Osteocyte (in vitro differentiated cells): ENCODE results near the gene CNDP1. TPM values are rescaled to one million over a fixed set of nuclear protein-coding genes. Genes with fewer than 3 reads are reported as not detected.

Source experiments
- DNase-seq: peaks from one replicate; pipeline ENCODE4 v3.0.0; 2021; ENCODE audit warnings: mixed read lengths; ENCODE audit not compliant: unreplicated experiment; ENCODE audit errors: extremely low spot score
- H3K27ac Mint-ChIP-seq: one replicate; pipeline ENCODE4 v1.8.0; 2021; ENCODE audit warnings: mild to moderate bottlenecking, mixed read lengths; ENCODE audit not compliant: unreplicated experiment
- H3K27me3 Mint-ChIP-seq: one replicate; pipeline ENCODE4 v1.8.0; 2021; ENCODE audit warnings: mixed read lengths; ENCODE audit not compliant: unreplicated experiment
- H3K36me3 Mint-ChIP-seq: one replicate; pipeline ENCODE4 v1.8.0; 2021; ENCODE audit warnings: mixed read lengths; ENCODE audit not compliant: unreplicated experiment
- H3K4me1 Mint-ChIP-seq: one replicate; pipeline ENCODE4 v1.8.0; 2021; ENCODE audit warnings: mixed read lengths; ENCODE audit not compliant: unreplicated experiment
- H3K4me3 Mint-ChIP-seq: one replicate; pipeline ENCODE4 v1.8.0; 2021; ENCODE audit warnings: mild to moderate bottlenecking, moderate library complexity, mixed read lengths; ENCODE audit not compliant: unreplicated experiment
- H3K9me3 Mint-ChIP-seq: one replicate; pipeline ENCODE4 v1.8.0; 2021; ENCODE audit warnings: mixed read lengths; ENCODE audit not compliant: unreplicated experiment
- total RNA-seq: library from RNA; stranded (reverse); gene quantifications from 2 replicates; pipeline ENCODE4 v1.2.1, GENCODE V29; 2021
- TF ChIP-seq, protein P1 (sequence below): fragments of 200-600 bp; sonication (generic); IDR thresholded peaks from 2 replicates; pipeline ENCODE4 v1.5.0; 2021; ENCODE audit warnings: antibody characterized with exemption, mild to moderate bottlenecking, moderate library complexity

CNDP1 gene
- total RNA-seq, 1 donor from 2014 or later = not detected

DNA sequence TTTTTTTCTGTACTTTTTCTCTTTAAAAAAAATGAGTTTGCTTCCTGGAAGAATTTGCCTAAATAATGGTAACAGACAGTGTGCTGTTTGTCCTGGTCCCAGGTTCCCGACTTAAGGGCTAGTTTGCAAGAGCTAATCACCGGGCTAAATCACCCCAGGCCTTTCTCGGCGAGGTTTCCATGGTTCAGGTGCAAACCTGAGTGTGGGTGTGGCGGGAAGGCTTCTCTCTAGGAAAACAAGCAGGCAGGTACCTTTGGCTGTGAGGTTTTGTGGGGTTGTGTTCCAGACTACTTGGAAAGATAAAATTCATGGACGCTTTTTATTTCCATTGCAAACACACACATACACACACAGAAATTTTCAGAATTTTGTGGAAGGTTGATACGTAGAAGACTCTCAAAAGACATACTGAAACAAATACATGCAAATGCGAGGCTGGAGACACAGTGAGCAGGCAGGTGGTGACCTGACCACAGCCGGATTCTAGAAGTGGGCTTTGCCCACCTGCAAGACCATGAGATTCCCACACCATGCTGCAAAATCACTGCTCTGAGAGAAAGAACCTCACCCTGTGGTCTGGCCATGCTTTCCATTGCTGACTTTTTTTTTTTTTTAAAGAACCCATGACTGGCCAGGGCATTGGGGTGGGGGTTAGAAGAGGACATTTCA, 815 bp downstream of the CNDP1 start:
- H3K36me3 Mint-ChIP-seq = no peaks in the 10 kb centered on the region
- TF ChIP-seq, protein P1, sequence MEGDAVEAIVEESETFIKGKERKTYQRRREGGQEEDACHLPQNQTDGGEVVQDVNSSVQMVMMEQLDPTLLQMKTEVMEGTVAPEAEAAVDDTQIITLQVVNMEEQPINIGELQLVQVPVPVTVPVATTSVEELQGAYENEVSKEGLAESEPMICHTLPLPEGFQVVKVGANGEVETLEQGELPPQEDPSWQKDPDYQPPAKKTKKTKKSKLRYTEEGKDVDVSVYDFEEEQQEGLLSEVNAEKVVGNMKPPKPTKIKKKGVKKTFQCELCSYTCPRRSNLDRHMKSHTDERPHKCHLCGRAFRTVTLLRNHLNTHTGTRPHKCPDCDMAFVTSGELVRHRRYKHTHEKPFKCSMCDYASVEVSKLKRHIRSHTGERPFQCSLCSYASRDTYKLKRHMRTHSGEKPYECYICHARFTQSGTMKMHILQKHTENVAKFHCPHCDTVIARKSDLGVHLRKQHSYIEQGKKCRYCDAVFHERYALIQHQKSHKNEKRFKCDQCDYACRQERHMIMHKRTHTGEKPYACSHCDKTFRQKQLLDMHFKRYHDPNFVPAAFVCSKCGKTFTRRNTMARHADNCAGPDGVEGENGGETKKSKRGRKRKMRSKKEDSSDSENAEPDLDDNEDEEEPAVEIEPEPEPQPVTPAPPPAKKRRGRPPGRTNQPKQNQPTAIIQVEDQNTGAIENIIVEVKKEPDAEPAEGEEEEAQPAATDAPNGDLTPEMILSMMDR = no peak
- peaks cover 15% of the 10 kb centered on the region for H3K27me3 Mint-ChIP-seq

DNA sequence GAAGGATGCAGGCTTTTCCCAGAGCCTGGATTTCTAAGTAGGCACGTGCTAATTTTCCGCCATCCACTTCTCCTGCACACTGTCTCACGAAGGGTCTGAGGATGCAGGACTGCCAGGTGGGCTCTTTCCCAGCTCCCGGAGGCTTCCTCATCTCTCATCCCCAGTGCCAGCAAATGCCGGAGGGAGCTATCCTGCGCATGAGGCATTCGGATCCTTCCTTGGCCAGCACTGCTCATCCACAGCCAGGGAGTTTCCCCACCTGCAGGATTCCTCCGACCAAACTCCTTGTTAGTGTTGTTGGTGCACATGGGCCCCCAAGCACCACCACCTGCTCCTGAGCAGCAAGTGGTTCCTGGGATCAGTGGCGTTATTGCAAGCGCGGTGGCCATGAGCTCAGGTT, 5.0 kb downstream of the CNDP1 start:
- no peak overlapping the region for H3K4me3 Mint-ChIP-seq
- H3K9me3 Mint-ChIP-seq = no peaks in the 10 kb centered on the region
- H3K27me3 Mint-ChIP-seq = peaks cover 18% of the 10 kb centered on the region
- TF ChIP-seq, protein P1 = no peak
- no peaks in the 10 kb centered on the region for H3K36me3 Mint-ChIP-seq
- H3K4me1 Mint-ChIP-seq = no peaks in the 10 kb centered on the region
- DNase-seq = peak; percentile 49
- H3K27ac Mint-ChIP-seq = no peak overlapping the region

More for the DNA sequence above, 815 bp downstream of the CNDP1 start:
- Mint-ChIP-seq H3K27ac (no peak overlapping the region), H3K4me1 (no peaks in the 10 kb centered on the region), H3K4me3 (no peak overlapping the region), H3K9me3 (no peaks in the 10 kb centered on the region)
- no peak for DNase-seq

DNA sequence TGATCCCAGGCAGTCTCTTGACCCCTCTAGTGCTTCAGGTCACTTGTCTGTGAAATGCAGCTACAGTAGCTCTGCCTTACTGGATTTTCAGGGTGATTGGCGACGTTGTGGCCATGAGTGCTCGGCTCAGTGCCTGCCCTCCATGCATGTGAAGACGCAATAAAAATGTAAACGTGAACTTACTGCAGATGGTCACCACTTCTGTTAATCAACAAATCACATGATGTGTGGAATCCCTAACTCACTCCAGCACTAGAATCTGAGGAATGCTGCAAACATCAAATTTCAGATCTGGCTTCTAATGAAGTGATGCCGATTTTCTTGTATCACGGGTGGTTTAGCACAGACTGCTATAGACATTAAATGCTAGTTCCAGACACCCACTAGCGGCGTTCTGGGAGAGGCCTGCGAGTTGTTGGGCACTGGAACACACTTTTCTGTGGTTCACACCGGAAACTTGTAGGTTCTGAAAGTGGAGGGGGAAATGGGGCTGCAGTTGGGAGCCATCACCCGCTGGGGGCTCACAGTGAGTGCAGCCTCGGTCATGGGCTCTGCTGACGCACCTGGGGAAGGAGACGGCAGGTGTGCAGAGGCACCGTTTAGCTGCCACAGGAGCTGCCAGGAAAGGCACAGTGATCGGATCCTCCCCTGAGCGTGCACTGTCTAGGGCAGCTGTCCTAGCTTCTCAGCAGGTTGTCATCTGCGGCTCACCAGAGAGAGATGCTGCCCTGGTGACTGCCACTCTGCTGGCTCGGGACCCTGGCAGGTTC, 6.5 kb downstream of the CNDP1 start:
- no peaks in the 10 kb centered on the region for H3K9me3 Mint-ChIP-seq
- DNase-seq = no peak
- peaks cover 18% of the 10 kb centered on the region for H3K27me3 Mint-ChIP-seq
- TF ChIP-seq, protein P1 = no peak
- no peak overlapping the region for H3K4me3 Mint-ChIP-seq
- no peak overlapping the region for H3K27ac Mint-ChIP-seq
- H3K36me3 Mint-ChIP-seq = no peaks in the 10 kb centered on the region
- H3K4me1 Mint-ChIP-seq = no peaks in the 10 kb centered on the region

DNA sequence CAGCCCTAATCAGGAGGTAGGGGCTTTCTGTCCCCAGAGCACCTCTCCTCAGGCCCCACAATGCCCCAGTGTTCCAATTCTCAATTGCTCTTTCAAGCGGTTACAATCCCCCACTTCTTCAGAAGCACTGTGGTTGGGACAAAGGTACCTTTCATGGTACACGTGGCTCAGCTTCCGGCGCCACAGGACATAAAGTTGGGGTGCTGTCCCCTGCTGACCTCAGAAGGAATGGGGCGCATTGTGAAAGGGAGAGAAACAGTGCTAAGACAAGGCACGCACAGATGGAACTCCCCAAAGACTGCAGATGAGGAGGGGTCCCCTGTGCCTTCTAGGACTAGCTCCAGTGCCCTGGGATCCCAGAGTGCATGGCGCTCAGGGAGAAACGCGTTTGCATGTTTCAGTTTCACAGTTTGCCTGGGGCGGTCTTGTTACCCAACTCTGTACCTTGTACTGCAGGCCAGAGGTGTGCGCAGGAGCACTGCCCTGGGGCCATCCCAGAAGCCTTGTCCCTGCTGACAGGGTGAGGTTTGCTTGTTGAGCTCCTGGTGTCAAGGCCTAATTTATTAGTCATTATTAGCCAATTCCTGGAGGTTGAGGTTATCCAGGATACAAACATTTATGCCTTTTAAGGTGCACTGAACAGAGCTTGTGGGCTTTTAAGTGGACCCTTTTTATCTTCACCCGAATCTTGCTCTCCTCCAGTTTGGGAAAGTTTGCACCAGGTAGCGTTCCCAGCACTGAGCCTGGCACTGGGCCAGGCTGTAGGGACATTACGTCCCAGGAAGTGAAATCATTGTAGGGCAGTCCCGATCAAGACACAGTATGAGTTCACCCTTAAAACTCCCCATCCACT, 7.6 kb downstream of the CNDP1 start:
- peaks cover 6% of the 10 kb centered on the region for H3K4me1 Mint-ChIP-seq
- H3K4me3 Mint-ChIP-seq = no peak overlapping the region
- TF ChIP-seq, protein P1 = no peak
- H3K27ac Mint-ChIP-seq = no peak overlapping the region
- no peaks in the 10 kb centered on the region for H3K36me3 Mint-ChIP-seq
- H3K27me3 Mint-ChIP-seq = peaks cover 11% of the 10 kb centered on the region
- no peak for DNase-seq
- H3K9me3 Mint-ChIP-seq = no peaks in the 10 kb centered on the region

DNA sequence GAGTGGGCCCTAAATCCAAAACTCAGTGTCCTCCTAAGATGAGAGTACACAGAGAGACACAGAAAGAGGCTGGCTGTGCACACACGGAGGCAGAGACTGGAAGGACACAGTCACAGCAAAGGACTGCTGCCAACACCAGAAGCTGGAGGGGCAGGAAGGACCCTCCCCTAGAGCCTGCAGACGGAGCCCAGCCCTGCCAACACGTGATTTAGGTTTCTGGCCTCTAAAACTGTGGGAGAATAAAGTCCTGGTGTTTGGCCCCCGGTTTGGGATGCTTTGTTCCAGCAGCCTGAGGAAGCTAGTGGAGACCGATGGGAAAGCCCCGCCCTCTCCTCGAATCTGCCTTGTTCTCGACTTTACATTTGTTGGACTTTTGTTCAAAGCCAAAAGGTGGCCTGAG, 10.6 kb downstream of the CNDP1 start:
- H3K4me3 Mint-ChIP-seq = no peak overlapping the region
- peaks cover 17% of the 10 kb centered on the region for H3K9me3 Mint-ChIP-seq
- H3K27ac Mint-ChIP-seq = no peak overlapping the region
- TF ChIP-seq, protein P1 = no peak
- no peaks in the 10 kb centered on the region for H3K36me3 Mint-ChIP-seq
- DNase-seq = no peak
- H3K27me3 Mint-ChIP-seq = peaks cover 5% of the 10 kb centered on the region
- peaks cover 13% of the 10 kb centered on the region for H3K4me1 Mint-ChIP-seq
